ENCODE measurements around the gene IL1R2. TPM values are rescaled to one million over a fixed set of nuclear protein-coding genes. Genes with fewer than 3 reads are reported as not detected.
"Not testable (repeated sequence)": the region's sequence is repeated elsewhere in the genome, so short reads cannot be mapped to it uniquely, and the experiment has no call there.

Gene IL1R2
- total and polyA plus RNA-seq, 2 donors, result 0.37 to 31.2 TPM

DNA sequence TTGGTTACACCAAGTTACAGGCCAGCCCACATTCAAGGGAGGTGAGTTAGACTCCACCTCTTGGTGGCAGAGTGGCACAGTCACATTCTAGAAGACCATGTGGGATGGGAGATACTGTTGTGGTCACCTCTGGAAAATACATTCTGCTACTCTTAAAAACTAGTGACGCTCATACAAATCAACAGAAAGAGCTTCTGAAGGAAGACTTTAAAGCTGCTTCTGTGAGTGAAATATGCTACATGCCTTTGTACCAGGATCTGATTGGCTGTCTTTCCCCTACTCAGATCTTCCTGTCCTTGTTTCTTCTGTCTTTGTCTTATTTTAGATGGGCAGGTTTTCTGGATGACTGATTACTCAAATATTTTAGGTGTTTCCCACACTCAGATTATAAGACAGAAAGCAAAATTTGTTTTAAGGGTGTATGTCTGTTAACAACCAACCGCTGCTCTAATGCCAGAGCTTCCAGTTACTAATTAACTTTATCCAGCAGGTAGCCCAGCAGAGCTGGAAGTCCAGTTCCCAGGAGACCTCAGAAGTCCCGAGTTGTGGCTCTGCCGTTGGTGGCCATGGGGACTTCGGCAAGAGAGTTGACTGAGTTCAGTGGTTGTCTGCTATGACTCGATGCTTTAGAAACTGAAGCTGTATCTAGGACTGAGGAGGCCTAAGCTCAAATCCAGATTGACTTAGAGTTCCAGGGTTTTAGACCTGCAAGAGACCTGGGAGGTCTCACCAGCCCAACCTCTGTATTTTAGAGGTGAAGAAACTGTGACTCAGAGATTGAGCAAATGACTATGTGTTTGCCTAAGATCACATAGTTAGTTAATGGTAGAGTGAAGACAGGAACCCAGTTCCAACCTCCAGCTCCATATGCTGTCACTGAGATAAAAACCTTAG, 7.4 kb downstream of the IL1R2 start:
- H3K4me3 ChIP-seq (ENCODE audit: low read depth, low read length), result no peak overlapping the region
- H3K27ac ChIP-seq (ENCODE audit: low read depth), result no peak overlapping the region
- no peaks in the 10 kb centered on the region for H3K4me1 ChIP-seq (ENCODE audit: insufficient read depth)
- DNase-seq (ENCODE audit: extremely low spot score), result no peak
- WGBS, result 88% methylated on average over 6 of the region's 6 CpGs
- no peaks in the 10 kb centered on the region for H3K36me3 ChIP-seq (ENCODE audit: insufficient read depth)

DNA sequence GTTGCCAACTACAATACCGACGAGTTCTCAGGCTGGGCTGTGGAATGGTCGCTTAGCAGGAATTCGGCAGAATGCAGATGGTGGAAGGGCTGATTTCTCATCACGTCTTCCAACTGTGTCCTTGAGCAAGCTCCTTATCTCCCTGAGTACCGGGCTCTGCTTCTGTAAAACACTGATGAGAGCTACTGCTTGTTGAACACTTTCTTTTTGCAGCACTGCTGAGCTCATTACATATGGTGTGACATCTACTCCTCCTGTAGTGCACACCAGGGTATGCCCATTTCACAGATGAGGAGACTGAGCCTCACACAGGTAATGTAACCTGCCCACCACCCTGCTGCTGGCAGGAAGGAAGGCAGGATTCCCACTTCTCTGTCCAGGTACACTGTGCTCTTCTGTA, 8.3 kb downstream of the IL1R2 start:
- H3K4me1 ChIP-seq (ENCODE audit: insufficient read depth), result no peaks in the 10 kb centered on the region
- 59% methylated on average over 6 of the region's 6 CpGs for WGBS
- no peaks in the 10 kb centered on the region for H3K36me3 ChIP-seq (ENCODE audit: insufficient read depth)
- no peak overlapping the region for H3K4me3 ChIP-seq (ENCODE audit: low read depth, low read length)
- no peak overlapping the region for H3K27ac ChIP-seq (ENCODE audit: low read depth)
- DNase-seq (ENCODE audit: extremely low spot score), result no peak

DNA sequence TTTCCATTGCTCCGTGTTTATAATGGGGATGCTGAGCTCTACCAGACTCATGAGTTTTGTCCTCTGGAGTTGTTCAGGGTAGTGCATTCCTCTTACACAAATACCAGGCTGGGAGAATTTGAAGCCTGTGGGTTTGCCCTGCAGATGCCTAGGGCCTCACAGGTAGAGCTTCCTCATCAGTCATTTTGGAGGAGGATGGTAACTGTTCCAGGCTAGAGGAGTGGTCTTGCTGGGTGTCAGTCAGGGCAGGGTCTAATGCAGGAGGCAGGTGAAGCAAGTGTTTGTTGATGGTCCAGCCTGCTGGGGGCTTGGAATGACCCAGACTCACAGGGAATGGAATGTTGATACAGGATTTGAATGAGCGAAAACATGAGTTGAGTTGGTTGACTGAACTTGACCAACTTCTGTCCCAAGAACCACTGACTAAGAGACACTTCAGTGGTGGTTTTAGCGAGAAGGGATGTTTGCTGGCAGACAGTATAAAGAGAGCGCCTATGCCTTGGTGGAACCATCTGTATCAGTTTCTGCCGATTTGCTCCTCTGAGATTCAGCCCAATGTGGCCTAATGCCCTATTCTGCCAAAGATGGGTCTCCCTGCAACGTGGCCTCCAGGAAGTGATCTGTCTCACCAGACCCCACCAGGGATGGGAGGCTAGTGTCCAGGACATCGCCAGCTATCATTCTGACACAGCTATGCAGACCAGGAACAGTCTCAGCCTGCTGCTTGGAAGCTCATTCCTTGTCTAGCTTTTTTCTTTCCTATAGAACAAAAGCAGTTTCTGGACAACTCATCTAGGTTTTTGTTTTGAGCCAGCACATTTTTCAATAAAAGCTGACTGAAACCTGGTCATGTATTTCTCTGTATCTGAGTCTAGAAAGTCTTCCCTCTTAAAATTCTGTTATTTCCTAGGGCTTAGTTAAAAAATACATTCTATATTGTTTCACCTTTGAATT, 9.3 kb downstream of the IL1R2 start:
- 89% methylated on average over 7 of the region's 7 CpGs for WGBS
- no peaks in the 10 kb centered on the region for H3K4me1 ChIP-seq (ENCODE audit: insufficient read depth)
- H3K36me3 ChIP-seq (ENCODE audit: insufficient read depth), result no peaks in the 10 kb centered on the region
- H3K27ac ChIP-seq (ENCODE audit: low read depth), result no peak overlapping the region
- no peak for DNase-seq (ENCODE audit: extremely low spot score)
- no peak overlapping the region for H3K4me3 ChIP-seq (ENCODE audit: low read depth, low read length)

GRCh38 chr2:102001767-102002142, 10.0 kb downstream of the IL1R2 start:
- Histone ChIP-seq H3K4me1 (ENCODE audit: insufficient read depth) (no peaks in the 10 kb centered on the region), H3K27ac (ENCODE audit: low read depth) (no peak overlapping the region), H3K4me3 (ENCODE audit: low read depth, low read length) (no peak overlapping the region), H3K36me3 (ENCODE audit: insufficient read depth) (no peaks in the 10 kb centered on the region)
- DNase-seq (ENCODE audit: extremely low spot score), result no peak
- 81% methylated on average over 4 of the region's 4 CpGs for WGBS

- no peak for DNase-seq (ENCODE audit: extremely low spot score)
- 78% methylated on average over 3 of the region's 3 CpGs for WGBS
Measured at GRCh38 chr2:102002228-102002627, 10.5 kb downstream of the IL1R2 start.

DNA sequence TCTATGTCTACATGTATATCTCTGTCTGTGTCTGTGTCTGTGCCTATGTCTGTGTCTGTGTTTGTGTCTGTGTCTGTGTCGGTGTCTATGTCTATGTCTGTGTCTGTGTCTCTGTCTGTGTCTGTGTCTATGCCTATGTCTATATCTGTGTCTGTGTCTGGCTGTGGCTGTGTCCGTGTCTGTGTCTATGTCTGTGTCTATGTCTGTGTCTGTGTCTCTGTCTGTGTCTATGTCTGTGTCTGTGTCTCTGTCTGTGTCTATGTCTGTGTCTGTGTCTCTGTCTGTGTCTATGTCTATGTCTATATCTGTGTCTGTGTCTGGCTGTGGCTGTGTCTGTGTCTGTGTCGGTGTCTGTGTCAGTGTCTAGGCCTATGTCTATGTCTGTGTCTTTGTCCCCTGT, 11.1 kb downstream of the IL1R2 start:
- DNase-seq (ENCODE audit: extremely low spot score); H3K27ac ChIP-seq (ENCODE audit: low read depth); H3K36me3 ChIP-seq (ENCODE audit: insufficient read depth); H3K4me1 ChIP-seq (ENCODE audit: insufficient read depth); H3K4me3 ChIP-seq (ENCODE audit: low read depth, low read length): not testable (repeated sequence)
- 97% methylated on average over 3 of the region's 3 CpGs for WGBS

More at GRCh38 chr2:102002228-102002627, 10.5 kb downstream of the IL1R2 start:
- H3K27ac ChIP-seq (ENCODE audit: low read depth), result no peak overlapping the region
- no peaks in the 10 kb centered on the region for H3K36me3 ChIP-seq (ENCODE audit: insufficient read depth)
- H3K4me1 ChIP-seq (ENCODE audit: insufficient read depth), result no peaks in the 10 kb centered on the region
- H3K4me3 ChIP-seq (ENCODE audit: low read depth, low read length), result no peak overlapping the region

DNA sequence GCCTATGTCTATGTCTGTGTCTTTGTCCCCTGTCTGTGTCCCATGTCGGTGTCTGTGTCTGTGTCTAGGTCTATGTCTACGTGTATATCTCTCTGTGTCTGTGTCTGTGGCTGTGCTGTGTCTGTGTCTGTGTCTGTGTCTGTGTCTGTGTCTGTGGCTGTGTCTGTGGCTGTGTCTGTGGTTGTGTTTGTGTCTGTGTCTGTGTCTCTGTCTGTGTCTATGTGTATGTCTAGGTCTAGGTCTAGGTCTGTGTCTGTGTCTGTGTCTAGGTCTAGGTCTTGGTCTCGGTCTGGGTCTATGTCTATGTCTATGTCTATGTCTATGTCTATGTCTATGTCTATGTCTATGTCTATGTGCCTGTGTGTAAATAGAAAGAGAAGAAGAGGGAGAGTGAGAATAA, 11.9 kb downstream of the IL1R2 start:
- Histone ChIP-seq H3K36me3 (ENCODE audit: insufficient read depth) (no peaks in the 10 kb centered on the region), H3K27ac (ENCODE audit: low read depth) (no peak overlapping the region), H3K4me3 (ENCODE audit: low read depth, low read length) (no peak overlapping the region), H3K4me1 (ENCODE audit: insufficient read depth) (no peaks in the 10 kb centered on the region)
- WGBS, result 97% methylated on average over 3 of the region's 3 CpGs
- DNase-seq (ENCODE audit: extremely low spot score), result no peak

DNA sequence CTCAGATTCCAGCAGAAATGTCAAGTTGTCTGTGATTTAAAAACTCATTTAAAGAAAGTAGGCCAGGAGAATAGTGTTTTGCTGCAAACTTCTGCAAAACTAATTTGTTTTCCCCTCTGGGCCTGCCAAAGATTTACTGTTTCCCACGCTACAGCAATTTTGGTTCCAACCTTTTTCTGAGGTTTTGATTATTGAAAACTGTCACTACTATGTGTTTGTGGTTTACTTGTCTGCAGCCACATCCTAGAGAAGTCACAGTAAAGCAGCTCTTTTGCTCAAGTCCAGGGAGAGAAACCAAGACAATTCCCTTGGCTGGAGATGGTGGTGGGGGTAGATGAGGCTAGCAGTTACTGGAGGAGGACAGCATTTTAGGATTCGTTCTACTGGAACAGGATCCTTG, 12.8 kb downstream of the IL1R2 start:
- DNase-seq (ENCODE audit: extremely low spot score), result no peak
- 66% methylated on average over 2 of the region's 2 CpGs for WGBS
- H3K36me3 ChIP-seq (ENCODE audit: insufficient read depth), result no peaks in the 10 kb centered on the region
- H3K27ac ChIP-seq (ENCODE audit: low read depth), result no peak overlapping the region
- H3K4me1 ChIP-seq (ENCODE audit: insufficient read depth), result no peaks in the 10 kb centered on the region
- no peak overlapping the region for H3K4me3 ChIP-seq (ENCODE audit: low read depth, low read length)

- DNase-seq (ENCODE audit: extremely low spot score), result no peak
- Histone ChIP-seq H3K4me3 (ENCODE audit: low read depth, low read length) (no peak overlapping the region), H3K36me3 (ENCODE audit: insufficient read depth) (no peaks in the 10 kb centered on the region), H3K4me1 (ENCODE audit: insufficient read depth) (no peaks in the 10 kb centered on the region), H3K27ac (ENCODE audit: low read depth) (no peak overlapping the region)
- 93% methylated on average over 4 of the region's 4 CpGs for WGBS
Measured at GRCh38 chr2:102005449-102005848, 13.7 kb downstream of the IL1R2 start.

DNA sequence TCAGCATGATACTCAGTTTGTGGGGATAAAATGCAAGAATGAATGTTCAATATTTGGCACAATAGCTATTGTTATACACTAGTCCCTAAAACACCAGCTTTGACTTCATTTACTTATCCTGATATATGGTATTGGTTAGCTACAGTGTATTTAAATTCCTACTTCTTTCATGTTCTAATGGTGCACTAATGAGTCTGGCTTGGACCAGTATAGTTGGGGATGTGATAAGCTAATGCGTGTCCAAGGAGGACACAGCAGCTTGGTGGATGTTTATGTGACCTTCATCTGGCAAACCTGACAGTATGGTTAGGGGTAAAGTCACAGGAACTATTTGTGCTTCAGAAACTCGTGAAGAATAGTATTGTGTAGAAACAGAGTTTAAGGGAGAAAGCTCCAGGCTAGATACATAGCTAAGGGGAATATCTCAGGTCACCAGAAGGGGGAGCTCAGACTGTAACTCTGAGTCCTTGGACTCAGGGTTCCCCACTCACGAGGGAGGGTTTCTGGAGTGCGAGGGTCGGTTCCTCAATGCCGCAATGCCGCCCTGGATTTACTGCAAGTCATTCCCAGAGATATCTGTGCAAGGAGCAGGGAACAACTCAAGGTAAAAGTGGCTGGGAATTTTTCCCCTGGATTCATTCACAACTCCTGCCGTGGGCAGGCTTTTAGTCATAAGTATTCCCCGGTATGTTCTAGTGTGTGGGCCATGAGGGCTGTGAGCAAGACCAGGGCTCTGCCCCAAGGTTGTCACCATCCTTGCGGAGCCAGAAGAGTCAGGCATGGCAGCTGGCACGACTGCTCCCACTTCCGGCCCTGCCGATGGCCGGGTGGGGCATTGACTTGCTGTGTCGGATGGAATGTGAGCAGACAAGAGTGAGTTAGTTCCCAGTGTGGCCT, 14.5 kb downstream of the IL1R2 start:
- Histone ChIP-seq H3K4me1 (ENCODE audit: insufficient read depth) (no peaks in the 10 kb centered on the region), H3K27ac (ENCODE audit: low read depth) (no peak overlapping the region), H3K36me3 (ENCODE audit: insufficient read depth) (no peaks in the 10 kb centered on the region), H3K4me3 (ENCODE audit: low read depth, low read length) (no peak overlapping the region)
- DNase-seq (ENCODE audit: extremely low spot score), result no peak
- WGBS, result 67% methylated on average over 15 of the region's 15 CpGs

GRCh38 chr2:102006886-102007278, 15.1 kb downstream of the IL1R2 start:
- WGBS, result 82% methylated on average over 11 of the region's 11 CpGs
- no peaks in the 10 kb centered on the region for H3K36me3 ChIP-seq (ENCODE audit: insufficient read depth)

DNA sequence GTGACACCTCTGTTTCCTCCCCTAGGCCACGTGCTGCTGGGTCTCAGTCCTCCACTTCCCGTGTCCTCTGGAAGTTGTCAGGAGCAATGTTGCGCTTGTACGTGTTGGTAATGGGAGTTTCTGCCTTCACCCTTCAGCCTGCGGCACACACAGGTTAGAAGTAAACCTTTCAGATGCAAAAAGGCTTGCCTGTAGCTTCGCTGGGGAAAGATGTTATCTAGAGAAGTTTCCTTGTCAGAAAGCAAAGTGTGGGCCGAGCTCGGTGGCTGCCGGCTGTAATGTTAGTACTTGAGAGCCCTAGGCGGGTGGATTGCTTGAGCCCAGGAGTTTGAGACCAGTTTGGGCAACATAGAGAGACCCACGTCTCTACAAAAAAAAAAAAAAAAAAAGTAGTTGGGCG, 16.7 kb downstream of the IL1R2 start:
- Histone ChIP-seq H3K27ac (ENCODE audit: low read depth) (no peak overlapping the region), H3K36me3 (ENCODE audit: insufficient read depth) (no peaks in the 10 kb centered on the region), H3K4me1 (ENCODE audit: insufficient read depth) (no peaks in the 10 kb centered on the region), H3K4me3 (ENCODE audit: low read depth, low read length) (no peak overlapping the region)
- no peak for DNase-seq (ENCODE audit: extremely low spot score)
- WGBS, result 86% methylated on average over 12 of the region's 12 CpGs

More at GRCh38 chr2:102006886-102007278, 15.1 kb downstream of the IL1R2 start:
- no peak overlapping the region for H3K27ac ChIP-seq (ENCODE audit: low read depth)
- no peak overlapping the region for H3K4me3 ChIP-seq (ENCODE audit: low read depth, low read length)
- no peaks in the 10 kb centered on the region for H3K4me1 ChIP-seq (ENCODE audit: insufficient read depth)
- DNase-seq (ENCODE audit: extremely low spot score), result no peak

DNA sequence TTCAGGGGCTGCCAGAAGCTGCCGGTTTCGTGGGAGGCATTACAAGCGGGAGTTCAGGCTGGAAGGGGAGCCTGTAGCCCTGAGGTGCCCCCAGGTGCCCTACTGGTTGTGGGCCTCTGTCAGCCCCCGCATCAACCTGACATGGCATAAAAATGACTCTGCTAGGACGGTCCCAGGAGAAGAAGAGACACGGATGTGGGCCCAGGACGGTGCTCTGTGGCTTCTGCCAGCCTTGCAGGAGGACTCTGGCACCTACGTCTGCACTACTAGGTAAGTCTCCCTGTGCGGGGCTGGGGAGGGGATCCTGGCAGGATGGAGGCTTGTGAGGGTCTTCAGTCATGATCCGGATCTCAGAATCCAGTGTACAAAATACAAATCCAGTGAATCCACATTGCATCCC, 17.8 kb downstream of the IL1R2 start:
- DNase-seq (ENCODE audit: extremely low spot score), result no peak
- H3K4me1 ChIP-seq (ENCODE audit: insufficient read depth), result no peaks in the 10 kb centered on the region
- no peak overlapping the region for H3K4me3 ChIP-seq (ENCODE audit: low read depth, low read length)
- no peak overlapping the region for H3K27ac ChIP-seq (ENCODE audit: low read depth)
- 92% methylated on average over 10 of the region's 10 CpGs for WGBS
- no peaks in the 10 kb centered on the region for H3K36me3 ChIP-seq (ENCODE audit: insufficient read depth)

Data from urinary bladder (tissue), 4 donors.